Measurements from ENCODE around the gene ABCC1. TPM values are rescaled to one million over a fixed set of nuclear protein-coding genes. Genes with fewer than 3 reads are reported as not detected.

ABCC1 gene
- total RNA-seq, 1 donor from 2014 or later = 17.0 TPM

DNA sequence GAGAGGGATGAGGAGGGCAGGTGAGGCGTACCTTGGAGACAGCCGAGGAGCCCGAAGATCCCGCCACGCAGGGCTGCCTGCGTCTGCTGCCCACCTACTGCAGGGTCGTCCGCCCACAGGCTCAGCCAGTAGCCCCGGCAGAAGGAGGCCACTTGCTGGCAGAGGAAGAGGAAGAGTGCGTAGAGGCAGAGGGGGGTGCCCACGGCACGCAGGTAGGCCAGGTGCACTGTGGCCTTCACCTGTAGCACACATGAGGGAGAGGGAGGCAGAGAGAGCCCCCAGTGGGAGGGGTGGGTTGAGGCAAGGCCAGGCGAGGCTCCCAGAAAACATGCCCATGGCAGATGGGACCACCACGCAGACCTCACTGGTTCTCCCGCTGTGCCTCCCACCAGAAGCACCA is 220.2 kb downstream of the ABCC1 start:
- H3K27ac ChIP-seq (replicated peaks) = no peak overlapping the region
- H3K4me3 ChIP-seq = no peak overlapping the region
- no peaks in the 10 kb centered on the region for H3K9me3 ChIP-seq (replicated peaks)
- TF ChIP-seq, protein P1, sequence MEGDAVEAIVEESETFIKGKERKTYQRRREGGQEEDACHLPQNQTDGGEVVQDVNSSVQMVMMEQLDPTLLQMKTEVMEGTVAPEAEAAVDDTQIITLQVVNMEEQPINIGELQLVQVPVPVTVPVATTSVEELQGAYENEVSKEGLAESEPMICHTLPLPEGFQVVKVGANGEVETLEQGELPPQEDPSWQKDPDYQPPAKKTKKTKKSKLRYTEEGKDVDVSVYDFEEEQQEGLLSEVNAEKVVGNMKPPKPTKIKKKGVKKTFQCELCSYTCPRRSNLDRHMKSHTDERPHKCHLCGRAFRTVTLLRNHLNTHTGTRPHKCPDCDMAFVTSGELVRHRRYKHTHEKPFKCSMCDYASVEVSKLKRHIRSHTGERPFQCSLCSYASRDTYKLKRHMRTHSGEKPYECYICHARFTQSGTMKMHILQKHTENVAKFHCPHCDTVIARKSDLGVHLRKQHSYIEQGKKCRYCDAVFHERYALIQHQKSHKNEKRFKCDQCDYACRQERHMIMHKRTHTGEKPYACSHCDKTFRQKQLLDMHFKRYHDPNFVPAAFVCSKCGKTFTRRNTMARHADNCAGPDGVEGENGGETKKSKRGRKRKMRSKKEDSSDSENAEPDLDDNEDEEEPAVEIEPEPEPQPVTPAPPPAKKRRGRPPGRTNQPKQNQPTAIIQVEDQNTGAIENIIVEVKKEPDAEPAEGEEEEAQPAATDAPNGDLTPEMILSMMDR (IDR thresholded peaks at IDR 0.05; ENCODE audit: borderline replicate concordance) = no peak
- H3K4me1 ChIP-seq = no peaks in the 10 kb centered on the region
- intact Hi-C loops (cut with micrococcal nuclease) = no loop called here
- no peaks in the 10 kb centered on the region for H3K27me3 ChIP-seq (ENCODE audit: low read depth)
- H3K36me3 ChIP-seq = no peaks in the 10 kb centered on the region
- DNase-seq = no peak

DNA sequence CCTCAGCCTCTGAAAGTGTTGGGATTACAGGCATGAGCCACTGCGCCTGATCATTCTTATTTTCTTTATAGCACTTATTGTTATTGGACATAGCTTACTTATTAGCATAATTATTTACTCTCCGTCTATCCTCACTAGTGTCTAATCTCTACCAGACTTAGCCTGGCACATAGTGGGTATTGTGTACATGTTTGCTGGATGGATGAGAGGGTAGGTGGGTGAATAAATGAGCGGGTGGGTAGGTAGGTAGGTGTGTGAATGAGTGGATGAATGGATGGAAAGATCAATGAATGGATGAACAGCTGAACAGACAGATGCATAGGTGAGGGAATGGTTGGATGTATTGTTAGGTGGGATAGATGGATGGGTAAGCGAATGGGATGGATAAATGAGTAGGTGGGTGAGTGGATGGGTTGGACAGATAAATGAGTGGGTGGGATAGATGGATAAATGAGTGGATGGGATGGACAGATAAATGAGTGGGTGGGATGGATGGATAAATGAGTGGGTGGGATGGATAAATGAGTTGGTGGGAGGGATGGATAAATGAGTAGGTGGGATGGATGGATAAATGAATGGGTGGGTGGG is 222.0 kb downstream of the ABCC1 start:
- no peak overlapping the region for H3K4me3 ChIP-seq
- H3K27ac ChIP-seq (replicated peaks) = no peak overlapping the region
- no peaks in the 10 kb centered on the region for H3K4me1 ChIP-seq
- TF ChIP-seq, protein P1 (IDR thresholded peaks at IDR 0.05; ENCODE audit: borderline replicate concordance) = no peak
- no peaks in the 10 kb centered on the region for H3K36me3 ChIP-seq
- H3K9me3 ChIP-seq (replicated peaks) = peaks cover 5% of the 10 kb centered on the region
- no peaks in the 10 kb centered on the region for H3K27me3 ChIP-seq (ENCODE audit: low read depth)
- DNase-seq = no peak
- intact Hi-C loops (cut with micrococcal nuclease) = no loop called here

DNA sequence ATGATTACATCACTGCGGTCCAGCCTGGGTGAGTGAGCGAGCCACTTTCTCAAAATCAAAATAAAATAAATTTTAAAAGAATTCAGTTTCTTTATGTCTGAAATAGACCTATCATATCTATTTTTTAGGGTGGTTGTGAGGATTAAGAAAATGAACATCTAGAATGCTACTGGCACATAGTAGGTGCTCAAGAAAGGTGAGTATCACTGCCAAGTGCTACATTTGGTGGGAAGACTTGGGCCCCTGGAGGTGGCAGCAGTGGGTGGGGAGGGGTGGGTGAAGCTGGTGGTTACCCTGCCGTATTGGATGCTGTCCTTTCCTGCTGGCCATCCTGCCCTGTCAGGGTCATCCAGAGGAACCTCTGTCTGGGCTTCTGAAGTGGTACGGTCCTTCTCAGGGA is 223.6 kb downstream of the ABCC1 start:
- intact Hi-C loops (cut with micrococcal nuclease) = no loop called here
- Histone ChIP-seq H3K27ac (replicated peaks) (no peak overlapping the region), H3K4me1 (no peaks in the 10 kb centered on the region), H3K36me3 (no peaks in the 10 kb centered on the region), H3K27me3 (ENCODE audit: low read depth) (no peaks in the 10 kb centered on the region), H3K9me3 (replicated peaks) (peaks cover 7% of the 10 kb centered on the region), H3K4me3 (no peak overlapping the region)
- TF ChIP-seq, protein P1 (IDR thresholded peaks at IDR 0.05; ENCODE audit: borderline replicate concordance) = no peak
- no peak for DNase-seq

DNA sequence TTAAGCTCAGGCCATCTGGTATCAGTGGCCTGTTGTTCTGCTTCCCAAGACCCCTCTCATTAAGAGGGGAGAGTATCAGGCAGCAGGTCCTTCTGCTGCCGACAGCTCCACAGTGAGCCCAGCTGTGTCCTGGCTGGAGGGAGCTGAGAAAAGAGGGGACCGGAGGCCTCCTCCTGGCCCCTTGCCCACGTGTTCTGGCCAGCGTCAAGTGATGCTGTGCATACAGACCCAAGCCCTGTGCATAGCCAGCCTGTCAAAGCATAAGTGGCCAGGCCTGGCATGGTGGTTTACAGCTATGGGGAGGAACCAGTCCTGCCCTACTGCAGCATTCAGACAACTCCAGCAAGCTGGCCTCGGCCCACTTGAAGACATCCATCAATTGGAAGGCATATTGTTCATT is 225.9 kb downstream of the ABCC1 start:
- Histone ChIP-seq H3K9me3 (replicated peaks) (peaks cover 7% of the 10 kb centered on the region), H3K4me1 (no peaks in the 10 kb centered on the region), H3K36me3 (no peaks in the 10 kb centered on the region), H3K27ac (replicated peaks) (no peak overlapping the region), H3K27me3 (ENCODE audit: low read depth) (no peaks in the 10 kb centered on the region), H3K4me3 (no peak overlapping the region)
- intact Hi-C loops (cut with micrococcal nuclease) = no loop called here
- peak; percentile 50 for DNase-seq
- TF ChIP-seq, protein P1 (IDR thresholded peaks at IDR 0.05; ENCODE audit: borderline replicate concordance) = no peak

DNA sequence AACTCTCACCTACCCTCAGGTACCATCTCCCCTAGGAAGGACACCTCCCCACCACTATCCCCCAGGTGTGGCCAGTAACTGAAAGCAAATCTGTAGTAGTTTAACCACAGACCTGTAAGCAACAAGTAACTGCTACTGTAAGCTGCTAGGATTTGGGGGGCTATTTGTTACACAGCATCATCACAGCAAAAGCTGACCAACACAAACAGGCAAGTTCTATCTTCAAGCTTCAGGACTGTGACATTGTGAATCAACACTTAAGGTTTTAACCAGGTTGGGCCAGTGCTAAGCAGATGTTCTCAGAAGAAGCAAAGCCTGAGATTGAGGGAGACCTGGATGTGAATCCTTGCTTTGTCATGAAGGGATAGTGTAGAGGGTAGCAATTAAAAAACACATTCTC is 226.9 kb downstream of the ABCC1 start:
- intact Hi-C loops (cut with micrococcal nuclease) = no loop called here
- DNase-seq = no peak
- H3K4me1 ChIP-seq = no peaks in the 10 kb centered on the region
- H3K4me3 ChIP-seq = no peak overlapping the region
- peaks cover 7% of the 10 kb centered on the region for H3K9me3 ChIP-seq (replicated peaks)
- TF ChIP-seq, protein P1 (IDR thresholded peaks at IDR 0.05; ENCODE audit: borderline replicate concordance) = no peak
- H3K27me3 ChIP-seq (ENCODE audit: low read depth) = no peaks in the 10 kb centered on the region
- no peak overlapping the region for H3K27ac ChIP-seq (replicated peaks)
- H3K36me3 ChIP-seq = no peaks in the 10 kb centered on the region

Data from left ventricle myocardium inferior (tissue), 1 donor.